HUDEP-2 (cell line): Measurements from ENCODE around the gene KCTD1.

Experiments
- DNase-seq, 76 experiments: peaks; one replicate each; lab custom pipeline; 2025; ENCODE audit not compliant: unreplicated experiment in 76 of 76; lab: John Stamatoyannopoulos, UW

Gene KCTD1

DNA sequence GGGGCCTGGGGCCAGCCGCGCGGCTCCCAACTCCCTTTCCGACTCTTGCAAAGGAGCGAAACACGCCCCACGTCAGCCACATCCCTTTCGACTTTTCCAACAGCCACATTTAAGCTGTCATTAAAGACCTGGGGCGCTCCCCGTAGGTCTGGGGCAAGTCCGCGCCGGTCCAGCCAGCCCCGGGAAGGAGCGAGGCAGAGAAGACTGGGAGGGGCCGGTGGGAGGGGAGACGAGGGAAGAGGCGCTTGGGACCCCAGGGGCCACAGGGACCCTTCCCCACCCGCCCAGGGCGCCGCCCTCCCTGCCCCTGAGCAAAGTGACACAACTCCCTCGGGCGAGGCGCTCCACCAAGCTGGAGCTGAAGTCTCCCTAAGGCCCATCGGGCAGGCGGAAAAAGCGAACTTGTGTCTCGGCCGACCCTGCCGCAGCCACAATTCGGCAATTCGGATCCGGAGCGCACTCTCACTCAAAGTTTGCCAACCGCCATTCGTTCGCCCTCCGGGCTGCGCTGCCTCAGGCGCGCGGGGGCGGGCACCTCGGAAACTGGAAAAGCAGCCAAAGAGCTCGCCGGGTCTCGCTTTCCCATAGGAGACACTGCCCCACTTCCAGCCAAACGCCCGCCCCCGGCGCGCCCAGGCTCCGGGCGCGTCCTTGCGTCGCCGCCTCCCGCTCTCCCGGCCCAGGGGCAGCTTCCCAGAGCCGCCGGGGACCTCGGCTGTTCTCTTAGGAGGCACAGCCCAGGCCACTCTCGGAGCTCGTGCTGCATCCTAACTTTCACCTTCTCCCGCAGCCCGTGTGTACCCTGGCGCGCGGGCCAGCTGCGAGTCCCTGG lies 1.1 kb upstream of the KCTD1 start:
- peak in 14 of 76 experiments; percentile 7 to 61 (median 21) for DNase-seq

DNA sequence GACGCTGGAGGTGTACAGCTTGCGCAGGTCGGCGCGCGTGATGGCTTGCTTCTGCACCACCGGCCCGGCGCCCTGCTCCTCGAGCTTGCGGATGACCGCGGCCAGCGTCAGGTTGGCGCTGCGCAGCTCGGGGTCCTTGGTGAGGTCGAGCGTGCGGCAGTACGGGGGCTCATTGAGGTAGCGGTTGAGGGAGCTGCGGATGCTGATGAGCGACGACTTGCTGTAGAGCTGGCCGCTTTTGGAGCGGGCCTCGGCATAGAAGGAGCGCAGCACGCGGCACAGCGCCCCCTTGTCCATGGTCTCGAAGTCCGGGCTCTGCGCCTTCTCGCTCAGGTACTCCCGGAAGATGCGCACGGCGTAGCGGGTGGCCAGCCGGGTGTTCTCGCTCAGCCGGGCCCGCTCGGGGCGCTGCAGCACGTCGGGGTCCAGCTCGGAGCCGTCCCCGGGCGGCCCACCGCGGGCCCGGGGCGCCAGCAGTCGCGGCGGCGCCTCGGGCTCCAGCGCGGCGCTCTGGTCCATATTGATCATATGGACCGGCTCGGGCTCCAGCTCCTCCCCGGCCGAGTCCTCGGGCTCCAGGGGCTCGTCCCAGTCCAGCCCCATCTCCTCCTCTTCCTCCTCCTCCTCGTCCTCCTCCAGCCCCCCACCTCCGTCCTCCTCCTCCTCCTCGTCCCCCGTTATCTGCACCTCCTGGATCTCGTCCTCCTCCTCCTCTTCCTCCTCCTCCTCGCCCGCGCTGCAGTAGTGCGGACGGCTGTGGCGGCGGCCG lies 523 bp downstream of the KCTD1 start:
- peak in 52 of 76 experiments; percentile 0 to 70 (median 40) for DNase-seq

DNA sequence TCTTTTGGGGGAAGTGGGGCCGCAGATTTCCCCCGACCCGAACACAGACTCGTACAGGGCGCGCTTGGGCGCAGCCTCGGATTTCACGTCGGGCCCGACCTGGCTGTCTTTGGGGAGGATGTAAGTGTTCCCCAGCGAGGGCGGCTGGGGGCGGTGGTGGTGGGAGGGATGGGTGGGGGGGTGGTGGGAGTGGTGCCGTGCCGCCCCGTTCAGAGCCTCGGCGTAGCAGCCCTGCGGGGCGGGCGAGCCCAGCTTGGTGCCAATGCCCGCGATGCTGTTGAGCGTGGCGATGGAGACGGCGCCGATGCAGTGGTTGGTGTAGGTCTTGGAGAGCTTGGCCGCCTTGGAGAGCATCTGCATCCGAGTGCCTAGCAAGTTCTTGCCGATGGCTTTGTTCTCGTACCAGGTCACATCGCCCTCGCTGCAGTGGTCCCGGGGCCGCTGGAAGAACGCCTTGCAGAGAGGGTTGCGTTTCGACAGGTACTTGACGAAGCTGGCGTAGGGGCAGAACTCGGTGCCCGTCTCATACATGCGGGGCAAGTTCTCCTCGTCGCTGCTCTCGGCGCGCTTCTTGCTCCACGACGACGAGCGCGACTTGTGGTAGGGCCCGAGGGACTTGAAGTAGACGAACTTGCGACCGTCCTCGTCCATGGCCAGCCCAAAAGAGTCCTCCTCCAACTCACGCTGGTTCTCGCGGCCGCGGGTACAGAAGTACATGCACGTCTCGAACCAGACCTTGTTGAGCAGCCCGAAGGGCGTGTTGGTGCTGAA lies 1.3 kb downstream of the KCTD1 start:
- DNase-seq, result no peak

DNA sequence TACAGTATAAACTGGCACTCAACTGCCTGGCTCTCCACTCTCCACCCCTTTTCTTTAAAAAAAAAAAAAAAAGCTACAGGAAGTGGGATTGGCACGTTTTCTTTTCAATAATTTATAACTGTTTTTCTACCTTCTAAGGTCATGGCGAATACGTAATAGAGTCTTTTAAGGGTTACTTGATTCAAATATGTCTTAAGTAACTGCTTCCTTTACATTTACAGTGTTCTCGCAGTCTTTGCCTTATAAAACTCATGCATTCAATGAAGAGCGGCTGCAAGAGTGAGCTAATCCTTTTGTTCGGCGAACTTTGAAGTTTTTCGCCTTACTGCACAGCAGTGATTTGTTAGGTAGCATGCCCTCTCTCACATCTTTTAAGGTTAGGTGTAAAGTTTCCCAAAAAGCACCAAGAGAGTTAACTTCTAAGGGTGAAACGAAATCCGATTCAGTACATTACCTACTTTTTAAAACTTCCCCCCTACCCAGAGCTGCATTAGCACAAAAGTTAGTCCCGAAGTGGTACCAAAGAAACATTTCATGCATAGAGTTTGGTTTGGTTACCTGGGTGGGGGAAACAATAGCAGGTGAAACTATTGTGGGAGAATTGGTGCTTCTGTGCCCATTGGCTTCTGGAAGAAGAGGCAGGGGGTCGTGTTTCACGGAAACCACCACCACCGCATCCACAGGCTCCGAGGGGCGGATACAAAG lies 2.0 kb downstream of the KCTD1 start:
- DNase-seq, result no peak

DNA sequence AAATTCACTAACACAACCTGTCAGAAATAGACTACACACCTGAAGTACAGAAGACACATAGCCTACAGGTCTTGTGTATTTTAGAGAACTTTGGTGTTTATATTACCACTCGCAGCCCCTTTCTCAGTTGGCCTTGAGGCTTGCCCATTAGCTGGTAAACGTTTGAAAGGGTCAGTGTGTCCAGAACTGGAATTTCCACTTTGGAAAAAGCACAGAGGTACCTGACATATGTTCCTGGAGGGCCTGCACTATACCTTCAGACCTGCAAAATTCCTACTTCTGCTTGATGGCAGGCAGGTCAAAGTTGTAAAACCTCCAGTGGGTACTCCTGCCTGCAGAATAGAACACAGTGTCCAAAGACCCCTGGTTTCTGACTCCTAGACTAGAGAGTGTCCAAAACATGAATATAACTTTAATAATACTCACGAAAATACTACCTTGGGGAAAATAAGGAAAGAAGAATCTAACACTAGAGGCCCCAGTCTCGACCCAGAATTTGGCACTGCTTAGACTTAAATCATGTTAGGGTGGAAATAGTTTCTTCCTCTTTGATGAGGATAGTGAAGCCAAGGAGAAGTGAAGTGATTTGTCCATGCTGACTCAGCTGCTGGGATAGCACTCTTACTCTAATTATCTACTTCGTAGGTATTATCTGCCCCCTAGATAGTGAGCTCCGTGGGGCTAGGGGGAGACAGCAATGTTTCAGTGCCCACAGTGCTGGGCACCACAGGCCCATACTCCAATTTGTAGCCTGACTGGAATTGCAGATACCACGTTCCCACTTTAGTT lies 2.8 kb downstream of the KCTD1 start:
- DNase-seq, result no peak

DNA sequence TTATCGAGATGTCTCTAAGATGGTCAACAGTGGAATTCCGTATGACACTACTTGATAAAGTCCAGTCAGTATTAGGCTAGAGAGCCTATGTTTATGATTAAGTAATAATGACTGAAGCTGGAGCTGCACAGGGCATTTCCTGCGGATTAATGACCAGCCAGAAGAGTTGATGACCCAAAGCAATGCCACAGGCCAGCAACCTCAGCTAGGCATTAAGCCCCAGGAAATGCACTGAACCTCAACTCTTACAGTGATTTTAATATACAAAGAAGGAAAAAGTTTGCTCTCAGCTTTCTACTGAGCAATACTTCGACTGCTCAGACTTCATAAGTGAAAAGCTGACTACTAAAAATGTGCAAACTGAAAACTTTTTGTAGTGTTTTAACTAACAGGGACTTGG lies 3.9 kb downstream of the KCTD1 start:
- DNase-seq, result no peak

DNA sequence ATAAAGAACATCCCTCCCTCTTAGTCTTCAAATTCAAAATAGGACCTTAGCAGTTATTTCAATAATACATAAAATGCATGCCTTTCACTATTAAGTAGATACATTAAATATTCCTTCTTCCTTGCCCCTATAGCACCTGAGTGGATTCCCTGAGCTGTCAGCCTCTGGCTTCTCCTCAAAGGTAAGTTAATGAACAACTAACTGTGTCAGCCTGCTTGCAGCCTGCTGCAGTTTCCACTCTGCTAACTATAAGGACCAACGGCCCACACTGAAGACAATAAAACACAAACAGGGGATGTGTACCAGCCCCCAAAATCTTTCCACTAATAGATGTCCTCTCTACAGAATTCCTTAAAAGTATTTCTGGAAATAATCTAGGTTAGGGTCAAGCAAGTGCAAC lies 5.0 kb downstream of the KCTD1 start:
- no peak for DNase-seq

DNA sequence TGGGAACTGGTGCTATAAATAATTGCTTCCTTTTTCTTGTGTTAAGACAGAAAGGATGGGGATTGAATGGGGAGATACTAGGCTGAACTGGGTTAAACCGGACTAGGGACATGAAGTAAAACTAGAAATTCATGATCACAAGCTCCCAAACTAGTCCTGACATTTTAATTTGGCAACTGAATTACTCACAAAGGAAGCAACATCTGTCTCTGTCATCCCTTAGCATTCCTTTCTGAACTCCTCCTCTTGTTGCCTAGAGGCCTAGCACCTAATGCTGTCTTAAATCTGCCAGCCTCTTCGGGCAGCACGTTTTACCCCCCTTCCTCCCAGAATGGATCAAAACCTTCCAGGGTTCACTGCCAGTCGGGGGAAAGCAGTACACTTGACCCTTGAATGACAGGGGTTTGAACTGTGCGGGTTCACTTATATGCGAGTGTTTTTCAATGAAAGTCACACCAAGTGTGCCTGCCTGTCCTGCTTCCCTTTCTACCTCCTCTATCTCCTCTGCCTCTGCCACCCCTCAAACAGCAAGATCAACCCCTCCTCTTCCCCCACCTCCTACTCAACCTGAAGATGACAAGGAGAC lies 8.2 kb downstream of the KCTD1 start:
- DNase-seq, result no peak

DNA sequence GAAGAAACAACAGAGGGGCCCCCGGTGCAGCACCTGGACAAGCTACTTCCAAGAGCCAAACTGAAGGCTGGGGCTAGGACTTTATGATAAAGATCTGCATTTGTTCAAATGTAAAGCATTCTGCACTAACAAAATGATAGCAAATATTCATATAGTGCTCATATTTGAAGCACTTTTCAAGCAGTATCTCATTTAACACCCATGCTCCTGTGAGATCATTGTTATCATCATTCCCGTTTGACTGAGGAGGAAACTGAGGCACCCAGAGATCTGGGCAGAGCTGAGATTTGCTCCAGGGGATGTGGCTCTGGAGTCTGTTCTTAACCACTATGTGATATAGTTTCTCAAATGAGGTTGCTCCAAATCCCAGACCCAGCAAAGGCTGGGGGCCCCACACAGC lies 9.8 kb downstream of the KCTD1 start:
- DNase-seq, result no peak

DNA sequence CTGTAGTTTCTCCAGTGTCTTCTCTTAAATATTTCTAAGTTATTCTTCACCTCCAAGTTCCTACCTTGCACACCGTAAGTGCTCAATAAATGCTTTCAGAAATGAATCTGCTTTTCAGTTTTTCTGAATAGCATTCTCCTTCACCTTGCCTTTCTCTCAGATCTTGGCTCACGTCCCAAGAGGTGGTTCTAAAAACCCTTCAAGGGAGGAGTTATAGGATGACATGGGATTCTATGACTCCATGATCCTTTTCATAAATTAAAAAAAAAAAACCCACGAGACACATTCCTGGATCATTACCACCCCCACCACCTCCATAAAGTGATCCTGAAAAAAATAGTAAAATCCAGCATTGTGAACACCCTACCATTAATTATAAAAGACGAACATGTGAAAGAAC lies 11.7 kb downstream of the KCTD1 start:
- DNase-seq, result no peak

DNA sequence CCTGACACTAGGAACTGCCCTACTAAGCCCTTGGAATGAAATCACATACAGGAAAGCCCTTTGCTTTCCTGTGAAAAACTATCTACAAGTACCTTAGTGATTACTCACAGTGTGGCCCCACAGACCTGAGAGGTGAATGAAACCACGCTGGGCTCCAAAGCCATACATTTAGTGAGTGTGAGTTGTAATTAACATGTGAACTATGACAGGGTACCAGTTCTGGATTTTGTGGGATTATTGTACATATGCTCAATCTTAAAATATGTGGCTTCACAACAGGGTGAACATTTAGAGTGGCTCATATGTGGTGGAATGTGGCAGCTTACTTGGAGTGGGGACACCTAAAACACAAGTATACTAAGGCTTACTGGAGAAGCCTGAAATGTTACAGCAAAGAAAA lies 12.3 kb downstream of the KCTD1 start:
- DNase-seq, result no peak

DNA sequence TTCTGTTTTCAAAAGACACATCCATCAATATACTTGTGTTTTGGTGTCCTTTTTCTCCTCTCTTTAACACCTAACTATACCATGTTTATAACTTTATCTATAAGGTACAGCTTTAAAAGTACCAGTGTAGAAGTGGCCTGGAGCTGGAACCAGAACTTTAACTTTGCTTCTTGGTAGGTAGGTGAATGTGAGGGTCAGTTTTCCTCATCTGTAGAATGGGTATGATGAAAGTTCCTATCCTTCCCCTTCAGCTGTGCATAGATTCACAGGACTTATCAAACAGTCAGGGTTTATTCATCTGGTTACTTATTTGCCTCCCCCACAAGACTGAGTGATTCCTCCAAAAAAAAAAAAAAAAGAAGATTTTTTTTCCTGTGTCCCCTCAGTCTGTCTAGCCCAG lies 12.7 kb downstream of the KCTD1 start:
- DNase-seq, result no peak

DNA sequence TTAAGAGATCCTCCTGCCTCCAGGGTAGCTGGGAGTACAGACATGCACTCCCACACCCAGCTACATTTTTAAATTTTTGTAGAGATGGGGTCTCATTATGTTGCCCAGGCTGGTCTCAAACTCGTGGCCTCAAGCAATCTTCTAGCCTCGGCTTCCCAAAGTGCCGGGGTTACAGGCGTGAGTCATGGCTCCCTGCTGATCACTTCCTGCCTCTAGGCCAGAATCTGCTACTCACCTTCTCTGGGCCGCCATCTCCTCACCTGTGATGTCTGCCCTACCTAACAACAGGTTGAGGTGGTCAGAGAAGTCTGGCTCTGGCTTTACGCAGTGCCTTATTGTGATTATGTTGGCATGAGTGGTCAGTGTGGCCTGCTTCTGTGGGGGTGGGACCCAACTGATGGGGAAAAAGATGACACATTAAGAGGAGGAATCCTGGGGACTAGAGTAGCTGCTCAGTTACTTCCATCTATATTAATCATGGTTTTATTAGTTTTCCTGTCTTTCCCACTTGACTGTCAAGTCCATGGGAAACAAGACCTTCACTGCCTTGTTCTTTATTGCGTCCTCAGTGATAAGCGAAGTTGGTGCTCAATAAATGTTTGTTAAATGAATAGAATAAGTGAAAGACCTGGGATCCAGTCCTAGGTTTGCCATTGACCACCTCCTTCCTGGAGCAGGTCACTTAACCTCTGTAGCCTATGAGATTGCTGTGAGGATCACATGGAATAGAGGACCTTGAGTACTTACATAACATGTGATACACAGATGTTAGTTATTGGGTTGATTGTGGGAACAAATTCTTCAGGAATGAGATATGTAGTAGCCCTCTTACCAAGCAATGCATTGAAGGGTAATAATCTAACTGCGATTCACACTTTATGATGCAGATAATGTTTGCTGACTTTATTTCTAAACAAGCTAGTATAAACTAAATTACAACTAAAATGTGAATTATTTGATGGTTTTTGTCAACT lies 15.7 kb downstream of the KCTD1 start:
- DNase-seq, result no peak

DNA sequence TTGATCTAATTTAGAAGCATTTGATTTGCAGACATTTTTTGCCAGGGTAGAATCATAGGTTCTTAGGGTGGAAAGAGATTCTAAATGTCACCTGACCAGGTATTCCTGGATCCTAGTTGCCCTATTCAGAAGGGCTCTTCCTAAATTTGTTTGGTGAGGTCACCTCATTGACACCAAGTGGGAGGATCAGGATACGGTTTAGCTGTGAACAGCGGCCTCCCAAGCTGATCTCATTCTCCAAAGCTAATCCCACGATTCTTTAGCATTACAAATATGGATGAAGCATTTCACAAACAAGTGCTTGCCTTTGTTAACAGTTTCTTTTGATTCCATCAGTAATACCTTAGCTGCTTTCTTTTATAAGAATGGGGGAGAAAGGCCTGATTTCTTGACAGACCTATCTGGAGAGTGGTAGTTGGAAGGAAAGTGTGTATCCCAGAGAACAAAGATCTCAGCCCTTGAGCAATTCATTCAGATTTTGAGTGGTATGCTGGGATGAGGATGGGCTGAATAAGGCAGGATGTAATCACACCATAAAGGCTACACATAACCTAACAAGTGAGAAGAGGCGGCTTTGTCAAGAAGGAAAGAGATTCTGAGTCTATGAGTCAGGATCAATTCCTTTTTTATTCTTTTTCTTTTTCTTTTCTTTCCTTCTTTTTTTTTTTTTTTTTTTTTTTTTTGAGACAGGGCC lies 16.6 kb downstream of the KCTD1 start:
- no peak for DNase-seq

DNA sequence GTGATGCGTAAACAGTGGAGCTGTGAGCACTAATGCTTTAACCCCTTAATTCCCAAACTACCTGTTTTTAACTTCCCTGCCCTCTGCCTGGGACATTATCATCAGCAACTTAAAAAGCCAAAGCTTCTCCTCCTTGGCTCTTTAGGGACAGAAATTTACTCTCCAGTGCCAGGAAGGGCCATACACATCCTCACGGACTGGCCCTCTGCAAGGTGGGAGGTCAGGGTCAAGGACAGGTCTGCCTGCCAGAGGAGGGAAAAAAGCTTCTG lies 21.5 kb downstream of the KCTD1 start:
- DNase-seq, result no peak

DNA sequence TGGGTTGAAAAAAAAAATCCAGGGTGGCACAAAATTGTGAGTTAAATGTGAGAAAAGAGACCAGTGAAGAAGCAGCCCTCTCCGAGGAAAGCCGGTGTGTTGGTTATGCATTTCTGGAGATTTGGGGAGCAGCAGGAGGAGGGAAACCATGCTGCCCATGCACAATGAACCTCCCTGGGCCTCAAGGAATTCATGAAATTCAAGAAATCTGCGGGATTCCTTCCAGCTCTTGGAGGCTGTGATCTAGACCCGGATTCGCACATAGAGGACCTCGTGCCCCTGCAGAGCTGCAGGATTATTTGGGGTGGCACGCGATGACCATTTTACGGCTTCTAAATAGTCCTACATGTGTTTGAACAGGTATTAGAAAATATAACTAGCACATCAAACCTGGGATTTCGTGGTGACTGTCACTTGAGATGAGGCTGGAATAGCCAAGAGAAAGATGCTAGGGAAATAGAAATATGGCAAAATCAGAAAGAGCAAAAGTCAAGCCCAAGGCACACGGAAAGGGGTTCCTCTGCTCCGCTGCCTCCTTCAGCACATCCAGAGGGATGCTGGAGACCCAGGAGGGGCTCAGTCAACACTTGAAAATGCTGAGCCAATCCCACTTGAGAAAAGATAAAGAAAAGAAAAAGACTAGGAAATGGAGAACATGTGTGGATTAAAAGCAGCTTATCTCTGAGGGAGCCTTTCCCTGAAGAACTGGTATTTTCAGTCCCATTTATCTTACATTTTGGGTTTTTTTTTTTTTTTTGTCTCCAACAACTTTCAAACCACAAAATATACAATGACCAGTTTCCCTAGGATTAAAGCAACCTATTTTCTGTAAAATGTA lies 22.0 kb downstream of the KCTD1 start:
- DNase-seq, result no peak
